Stimulated activated CD4-positive, alpha-beta T cell treated with anti-CD3 and anti-CD28 coated beads, TNF-alpha, amount 100 ng/mL, for 1 hour (primary cell): ENCODE results near the gene GNPTG.

ENCODE experiments used
- DNase-seq, 3 donors: peaks; one replicate each; pipeline ENCODE4 v3.0.0-alpha.2; 2020; ENCODE audit warnings: low read depth in 3 of 3, low spot score in 1 of 3

Gene GNPTG

DNA sequence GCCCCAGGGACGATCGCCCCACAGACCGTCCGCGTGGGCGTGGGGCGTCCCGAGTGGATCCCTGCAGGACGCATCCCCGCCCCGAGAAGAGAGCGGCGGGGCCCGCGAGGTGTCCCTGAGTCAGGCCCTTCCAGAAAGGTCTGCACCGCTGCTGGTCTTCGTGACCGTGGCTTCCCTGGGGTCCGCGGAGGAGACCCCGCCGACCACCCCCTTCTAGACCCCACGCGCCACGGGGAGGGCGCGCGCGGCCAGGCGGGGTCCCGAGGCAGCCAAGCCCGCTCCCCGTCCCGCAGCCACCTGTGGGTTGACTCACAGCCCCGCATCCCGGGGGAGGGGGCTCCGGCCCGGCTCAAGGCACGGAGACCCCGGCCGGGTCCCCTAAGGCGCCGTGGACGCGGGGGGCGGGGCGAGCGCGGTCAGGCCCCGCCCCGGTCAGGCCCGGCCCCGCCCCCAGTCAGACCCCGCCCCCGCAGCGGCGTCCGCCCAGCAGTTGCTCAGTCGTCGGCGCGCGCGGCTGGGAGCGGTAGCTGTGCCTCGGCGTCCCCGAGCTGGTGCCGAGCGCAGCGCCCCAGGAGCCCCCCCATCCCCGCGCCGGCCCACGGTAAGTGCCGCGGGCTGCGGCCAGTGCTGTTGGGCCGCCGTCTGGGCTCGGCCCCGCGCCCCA, 18.4 kb upstream of the GNPTG start, which contains the start of gene BAIAP3:
TSS of gene BAIAP3 (plus strand) at position 497 of the 664 bp plus-strand sequence. CDS start 4,905 bp downstream, outside the sequence.
- DNase-seq = no peak

DNA sequence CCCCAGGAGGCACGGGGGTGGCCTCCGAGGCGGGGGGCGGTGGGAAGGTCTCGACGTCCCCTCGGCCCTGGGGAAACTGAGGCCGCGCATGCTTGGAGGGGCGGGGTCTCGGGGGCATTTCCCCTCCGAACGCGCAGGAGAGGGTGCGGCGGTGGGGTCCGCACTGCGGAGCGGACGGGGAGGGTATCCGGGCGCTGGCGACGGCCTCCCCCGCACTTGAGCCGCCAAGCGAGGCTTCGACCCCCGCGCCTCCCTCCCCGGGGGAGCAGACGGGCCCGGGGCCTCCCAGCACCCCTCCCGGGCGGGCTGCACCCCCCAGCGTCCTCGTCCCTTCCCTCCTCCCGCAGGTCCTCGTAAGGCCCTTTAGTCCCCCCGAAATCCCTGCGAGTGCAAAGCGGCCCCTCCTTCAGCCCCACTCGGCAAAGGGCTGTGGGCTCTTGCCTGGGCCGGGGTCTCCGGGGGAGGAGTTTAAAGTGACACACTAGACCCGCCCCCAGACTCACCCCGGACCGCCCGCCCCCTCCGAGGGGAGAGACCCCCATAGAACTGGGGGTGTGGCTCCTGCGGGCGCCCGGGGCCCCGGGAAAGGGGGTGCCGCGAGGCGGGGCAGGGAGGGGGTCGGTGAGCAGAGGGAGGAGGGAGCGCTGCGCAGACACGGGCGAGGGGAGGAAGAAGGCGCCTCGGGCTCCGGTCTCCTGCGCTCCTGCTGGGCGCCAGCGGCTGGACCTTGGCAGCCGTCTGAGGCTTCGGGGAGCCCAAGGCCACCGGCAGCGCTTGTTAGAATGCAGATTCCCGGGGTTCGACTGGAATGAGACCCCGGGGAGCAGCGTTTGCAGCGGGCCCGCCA, 17.7 kb upstream of the GNPTG start:
- no peak for DNase-seq

DNA sequence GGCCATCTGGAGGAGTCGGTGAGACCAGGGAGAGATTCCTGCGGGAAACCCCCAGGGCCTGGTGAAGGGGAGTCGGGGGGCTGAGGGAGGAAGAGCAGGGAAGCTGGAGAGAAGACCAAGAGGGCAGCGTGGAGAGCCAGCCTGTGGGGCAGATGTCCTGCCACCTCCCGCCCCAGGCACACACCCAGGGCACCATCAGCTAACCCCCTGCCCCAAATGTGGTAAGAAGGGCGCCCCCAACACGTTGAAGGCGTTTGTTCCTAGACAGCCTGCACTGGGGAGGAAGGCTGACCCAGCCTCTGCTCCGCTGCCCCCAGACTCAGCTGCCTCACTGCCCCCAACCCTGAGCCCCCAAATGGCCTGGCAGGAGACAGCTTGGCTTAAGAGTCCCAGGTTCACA, 17.0 kb upstream of the GNPTG start:
- DNase-seq = no peak

DNA sequence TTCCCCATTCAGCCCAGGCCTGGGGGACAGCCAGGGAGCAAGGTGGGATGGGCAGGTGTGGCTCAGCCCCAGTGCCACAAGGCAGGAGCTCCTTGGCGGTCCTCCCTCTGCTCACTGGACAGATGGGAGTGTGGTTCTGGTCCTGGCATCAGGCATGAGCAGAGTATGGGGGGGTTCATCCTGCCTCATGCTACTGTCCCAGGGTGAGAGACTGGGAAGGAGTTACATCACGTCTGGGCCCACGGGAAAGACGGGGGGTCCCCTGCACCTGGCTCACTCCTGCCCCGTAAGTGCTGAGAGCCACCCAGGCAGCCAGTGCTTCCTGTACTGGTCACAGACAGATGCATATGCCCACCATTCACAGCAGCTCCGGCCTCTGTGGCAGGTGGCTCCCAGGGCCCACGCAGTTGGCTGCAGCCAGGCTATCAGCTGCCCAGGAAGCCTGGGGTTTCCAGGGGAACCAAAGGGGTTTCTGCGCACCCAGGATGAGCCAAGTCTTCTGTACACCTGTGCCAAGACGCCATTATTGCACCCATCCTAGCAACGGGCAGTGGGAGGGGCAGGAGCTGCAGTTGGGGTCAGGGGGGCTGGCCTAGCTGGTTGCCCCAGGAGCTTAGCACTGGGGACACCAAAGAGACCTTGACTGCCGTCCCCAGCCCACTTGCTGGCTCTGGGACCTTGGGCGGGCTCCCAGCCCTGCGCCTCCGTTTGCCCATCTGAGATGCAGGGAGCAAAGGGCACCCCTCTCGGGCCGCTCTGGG, 16.3 kb upstream of the GNPTG start:
- no peak for DNase-seq

DNA sequence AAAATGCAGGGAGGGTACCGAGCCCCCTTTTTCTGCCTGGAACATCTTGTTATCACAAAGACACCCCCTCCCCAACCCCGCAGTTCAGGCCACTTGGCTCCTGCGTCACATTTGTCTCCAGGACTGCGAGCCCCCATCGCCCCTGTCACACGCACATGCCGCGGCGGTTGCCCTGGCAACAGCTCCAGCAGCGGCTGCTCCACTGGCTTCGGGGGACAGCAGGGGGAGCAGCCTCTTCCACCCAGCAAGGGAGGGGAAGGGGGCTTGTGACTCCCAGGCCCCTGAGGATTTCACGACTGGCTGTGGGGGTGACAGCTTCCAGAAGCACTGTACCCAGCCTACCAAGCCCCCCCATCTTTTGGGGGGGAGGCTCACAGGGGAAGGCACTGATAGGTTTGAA, 15.7 kb upstream of the GNPTG start:
- DNase-seq = no peak

DNA sequence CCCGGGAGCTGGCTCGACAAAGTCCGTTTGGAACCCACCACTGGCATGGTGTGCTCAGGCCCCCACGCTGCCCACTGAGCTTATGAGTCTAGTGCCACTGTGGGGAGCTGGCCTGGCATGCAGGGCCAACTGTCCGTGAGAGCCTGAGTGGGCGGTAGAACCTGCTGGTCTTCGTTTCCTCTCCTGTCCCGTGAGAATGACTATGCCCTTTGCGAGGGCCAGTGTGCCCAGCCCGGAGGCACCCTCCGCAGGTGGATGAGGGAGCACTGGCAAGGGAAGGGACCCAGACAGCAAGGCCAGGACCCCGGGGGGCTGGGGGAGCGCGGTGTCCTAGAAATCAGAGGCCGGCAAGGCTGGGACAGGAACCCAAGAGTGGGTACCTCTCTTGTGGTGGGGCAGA, 15.1 kb upstream of the GNPTG start:
- DNase-seq = no peak

DNA sequence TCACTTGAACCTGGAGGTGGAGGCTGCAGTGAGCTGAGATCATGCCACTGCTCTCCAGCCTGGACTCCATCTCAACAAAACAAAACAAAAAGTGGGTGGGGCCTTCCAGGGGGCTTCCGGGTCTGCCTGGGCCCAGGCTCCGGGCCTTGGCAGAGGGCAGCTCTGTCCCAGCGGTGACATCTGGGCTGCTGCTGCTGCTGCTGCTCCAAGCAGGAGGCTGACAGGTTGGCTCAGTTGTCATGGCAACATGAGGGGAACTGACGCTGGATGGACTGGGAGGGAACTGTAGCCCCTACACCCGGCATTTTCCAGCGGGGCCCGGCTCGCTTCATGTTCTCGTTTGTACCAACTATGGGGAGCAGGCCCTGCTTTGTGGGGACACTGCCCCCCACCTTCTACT, 14.2 kb upstream of the GNPTG start:
- DNase-seq = no peak

DNA sequence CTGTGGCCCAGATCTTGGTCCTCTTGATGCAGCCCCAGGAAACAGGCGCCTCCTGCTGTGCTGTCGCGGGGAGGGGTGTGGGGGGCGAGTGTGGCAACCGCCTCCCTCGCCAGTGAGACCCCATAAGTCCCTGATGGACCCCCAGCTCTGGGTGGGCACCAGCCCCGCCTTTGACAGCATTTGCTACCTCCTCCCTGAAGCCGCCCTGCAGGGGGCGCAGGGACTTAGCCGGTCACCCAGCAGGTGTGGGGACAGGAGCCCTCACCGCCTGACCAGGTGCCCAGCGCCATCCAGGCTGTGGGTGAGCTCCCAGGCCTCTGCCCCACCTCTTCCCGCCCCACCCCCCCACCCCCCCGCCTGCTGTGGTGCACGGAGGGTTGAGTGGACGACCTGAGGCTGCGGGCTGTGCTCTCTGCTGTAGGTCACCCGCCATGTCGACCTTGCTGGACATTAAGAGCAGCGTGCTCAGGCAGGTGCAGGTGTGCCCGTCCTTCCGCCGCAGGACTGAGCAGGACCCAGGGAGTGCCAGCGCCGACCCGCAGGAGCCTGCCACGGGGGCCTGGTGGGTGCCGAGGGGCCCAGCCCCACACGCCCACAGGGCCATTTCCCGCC, 13.5 kb upstream of the GNPTG start:
- no peak for DNase-seq

DNA sequence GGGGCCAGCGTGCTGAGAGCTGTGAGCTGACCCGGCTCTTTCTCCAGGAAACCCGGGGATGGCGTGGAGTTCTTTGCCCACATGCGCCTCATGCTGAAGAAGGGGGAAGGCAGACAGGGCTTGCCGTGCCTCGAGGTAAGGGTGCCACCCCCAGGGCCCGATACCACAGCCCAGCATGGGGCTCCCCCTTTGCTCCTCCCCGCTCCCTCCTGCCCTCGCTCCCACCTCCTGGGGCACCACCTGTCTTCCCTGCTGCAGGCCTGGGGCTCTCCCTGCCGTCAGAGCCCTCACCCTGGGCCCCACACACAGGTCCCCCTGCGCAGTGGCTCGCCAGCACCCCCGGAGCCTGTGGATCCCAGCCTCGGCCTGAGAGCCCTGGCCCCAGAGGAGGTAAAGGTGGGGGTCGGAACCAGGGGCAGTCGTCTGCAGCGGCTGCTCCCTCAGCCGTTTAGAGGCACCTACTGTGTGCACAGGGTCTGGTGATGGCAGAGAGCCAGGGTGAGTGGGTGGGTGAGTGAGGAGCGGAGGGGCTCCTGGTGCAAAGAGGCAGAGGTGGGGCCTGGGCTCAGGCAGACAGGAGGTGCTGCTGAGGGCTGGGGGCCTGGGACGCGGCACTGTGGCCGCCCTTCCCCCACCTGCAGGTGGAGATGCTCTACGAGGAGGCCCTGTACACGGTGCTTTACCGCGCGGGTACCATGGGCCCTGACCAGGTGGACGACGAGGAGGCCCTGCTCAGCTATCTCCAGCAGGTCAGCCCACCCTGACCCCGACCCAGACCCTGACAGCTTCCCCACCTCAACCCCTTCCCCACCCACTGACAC, 12.7 kb upstream of the GNPTG start:
- no peak for DNase-seq

DNA sequence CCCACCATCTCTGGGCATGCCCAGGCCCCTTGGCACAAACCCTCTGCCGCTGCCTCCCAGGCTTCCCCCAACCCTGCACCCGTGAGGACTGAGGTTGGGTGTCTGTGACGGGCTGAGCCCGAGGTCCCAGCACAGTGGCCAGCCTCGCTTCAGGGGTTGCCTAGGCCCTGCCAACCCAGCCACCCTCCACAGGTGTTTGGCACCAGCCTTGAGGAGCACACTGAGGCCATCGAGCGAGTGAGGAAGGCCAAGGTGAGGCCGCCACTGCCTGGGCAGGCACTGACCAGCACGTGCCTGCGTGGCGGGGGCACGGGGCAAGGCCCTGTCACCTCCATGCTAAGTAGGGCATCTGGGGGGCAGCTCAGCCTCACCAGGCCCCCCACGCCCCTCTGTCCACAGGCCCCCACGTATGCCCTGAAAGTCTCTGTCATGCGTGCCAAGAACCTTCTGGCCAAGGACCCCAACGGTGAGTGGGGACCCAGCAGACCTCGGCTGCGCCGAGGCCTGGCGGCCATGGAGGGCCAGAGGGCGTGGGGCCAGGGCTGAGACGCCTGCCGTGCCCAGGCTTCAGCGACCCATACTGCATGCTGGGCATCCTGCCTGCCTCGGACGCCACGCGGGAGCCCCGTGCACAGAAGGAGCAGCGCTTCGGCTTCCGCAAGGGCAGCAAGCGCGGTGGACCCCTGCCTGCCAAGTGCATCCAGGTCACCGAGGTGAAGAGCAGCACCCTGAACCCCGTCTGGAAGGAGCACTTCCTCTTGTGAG, 10.8 kb upstream of the GNPTG start:
- no peak for DNase-seq

DNA sequence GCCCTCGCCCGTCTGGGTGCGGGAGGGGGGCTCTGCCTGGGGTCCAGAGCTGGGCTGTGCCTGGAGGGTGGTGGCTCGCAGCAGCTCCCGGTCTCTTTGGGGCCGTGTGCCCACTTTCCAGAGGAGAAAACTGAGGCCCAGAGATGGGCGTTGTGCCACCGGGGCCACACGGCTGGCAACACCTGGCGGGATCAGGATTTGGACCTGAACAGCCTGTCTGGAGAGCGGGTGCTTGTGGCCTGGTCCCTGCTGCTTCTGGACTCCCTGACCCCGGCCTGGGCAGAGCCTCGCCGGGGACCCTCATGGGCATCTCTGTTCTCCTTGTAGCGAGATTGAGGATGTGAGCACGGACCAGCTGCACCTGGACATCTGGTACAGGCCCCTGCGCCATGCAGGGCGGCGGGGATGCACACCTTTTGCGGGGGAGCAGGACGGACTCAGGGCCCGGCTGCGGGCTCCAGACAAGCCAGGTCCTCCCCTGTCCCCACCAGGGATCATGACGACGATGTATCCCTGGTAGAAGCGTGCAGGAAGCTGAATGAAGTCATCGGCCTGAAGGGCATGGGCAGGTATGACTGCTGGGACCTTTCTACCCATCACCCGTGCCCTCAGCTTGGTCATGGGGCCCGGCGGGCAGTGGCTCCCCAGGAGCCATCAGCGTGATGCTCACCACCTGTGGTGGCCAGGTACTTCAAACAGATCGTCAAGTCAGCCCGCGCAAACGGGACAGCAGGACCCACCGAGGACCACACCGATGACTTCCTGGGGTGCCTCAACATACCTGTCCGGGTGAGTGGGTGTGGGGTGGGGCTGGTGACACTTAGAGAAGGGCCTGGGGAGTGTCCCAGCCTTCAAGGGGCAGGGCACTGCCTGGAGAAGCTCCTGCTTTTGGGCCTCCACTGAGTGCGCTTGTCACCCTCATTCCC, 10.0 kb upstream of the GNPTG start:
- DNase-seq = no peak

DNA sequence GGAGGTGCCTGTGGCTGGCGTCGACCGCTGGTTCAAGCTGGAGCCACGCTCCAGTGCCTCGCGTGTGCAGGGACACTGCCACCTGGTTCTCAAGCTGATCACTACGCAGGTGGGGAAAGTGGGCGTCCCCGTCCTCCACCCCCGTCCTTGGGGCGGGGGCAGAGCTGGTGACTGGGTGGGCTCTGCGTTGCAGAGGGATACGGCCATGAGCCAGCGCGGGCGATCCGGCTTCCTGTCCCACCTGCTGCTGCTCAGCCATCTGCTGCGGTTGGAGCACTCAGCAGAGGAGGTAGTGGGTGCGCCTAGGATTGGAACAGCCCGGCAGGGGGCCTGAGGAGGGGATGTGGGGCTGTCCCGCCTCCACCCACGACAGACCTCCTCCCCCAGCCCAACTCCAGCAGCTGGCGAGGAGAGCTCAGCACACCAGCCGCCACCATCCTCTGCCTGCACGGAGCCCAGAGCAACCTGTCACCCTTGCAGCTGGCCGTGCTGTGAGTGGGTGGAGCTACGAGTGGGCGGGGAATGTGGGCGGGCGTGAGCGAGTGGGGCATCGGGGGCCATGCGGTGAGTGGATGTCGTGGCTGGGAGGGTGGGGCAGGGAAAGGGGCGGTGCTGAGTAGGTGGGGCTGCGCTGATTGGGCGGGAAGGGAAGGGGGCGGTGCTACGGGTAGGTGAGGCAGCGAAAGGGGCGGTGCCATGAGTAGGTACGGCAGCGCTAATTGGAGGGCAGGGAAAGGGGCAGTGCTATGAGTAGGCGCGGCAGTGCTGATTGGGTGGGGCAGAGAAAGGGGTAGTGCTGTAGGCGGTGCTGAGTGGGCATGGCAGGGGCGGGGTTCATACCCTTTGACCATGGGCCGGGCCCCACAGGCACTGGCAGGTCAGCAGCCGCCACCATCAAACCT, 9.0 kb upstream of the GNPTG start:
- DNase-seq = peak; percentile 82 to 93 (median 87)

DNA sequence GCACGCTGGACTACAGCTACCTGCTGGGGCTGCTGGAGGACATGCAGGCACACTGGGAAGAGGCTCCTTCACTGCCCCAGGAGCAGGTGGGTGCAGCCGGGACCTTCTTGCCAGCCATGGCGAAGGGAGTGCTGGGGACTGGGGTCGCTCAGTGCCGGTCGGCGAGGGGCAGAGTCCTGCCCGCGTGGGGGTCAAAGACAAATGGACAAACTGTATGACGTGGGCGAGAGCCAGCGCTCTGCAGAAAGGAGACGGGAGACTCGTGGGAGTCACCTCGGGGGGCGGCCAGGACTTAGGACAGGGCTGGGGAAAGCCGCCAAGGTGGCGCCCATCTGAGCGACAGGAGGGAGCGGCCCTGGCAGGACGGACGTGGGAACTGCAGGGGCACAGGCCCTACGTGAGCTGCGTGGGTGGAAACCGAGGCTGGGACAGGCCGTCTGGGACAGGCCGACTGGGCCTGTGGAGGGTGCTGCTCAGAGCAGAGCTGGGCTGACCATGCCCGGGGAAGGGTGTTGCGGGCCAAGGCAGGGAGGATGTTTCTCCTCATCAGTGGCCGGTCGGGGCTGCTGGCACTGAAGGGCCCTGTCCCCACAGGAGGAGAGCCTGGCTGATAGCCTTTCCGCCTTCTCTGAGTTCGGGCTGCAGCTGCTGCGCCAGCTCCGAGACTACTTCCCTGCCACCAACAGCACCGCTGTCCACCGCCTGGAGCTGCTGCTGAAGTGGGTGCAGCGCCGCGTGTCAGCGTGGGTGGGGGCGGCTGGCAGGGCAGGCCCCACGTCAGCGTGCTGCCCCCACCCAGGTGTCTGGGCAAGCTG, 8.1 kb upstream of the GNPTG start:
- no peak for DNase-seq

DNA sequence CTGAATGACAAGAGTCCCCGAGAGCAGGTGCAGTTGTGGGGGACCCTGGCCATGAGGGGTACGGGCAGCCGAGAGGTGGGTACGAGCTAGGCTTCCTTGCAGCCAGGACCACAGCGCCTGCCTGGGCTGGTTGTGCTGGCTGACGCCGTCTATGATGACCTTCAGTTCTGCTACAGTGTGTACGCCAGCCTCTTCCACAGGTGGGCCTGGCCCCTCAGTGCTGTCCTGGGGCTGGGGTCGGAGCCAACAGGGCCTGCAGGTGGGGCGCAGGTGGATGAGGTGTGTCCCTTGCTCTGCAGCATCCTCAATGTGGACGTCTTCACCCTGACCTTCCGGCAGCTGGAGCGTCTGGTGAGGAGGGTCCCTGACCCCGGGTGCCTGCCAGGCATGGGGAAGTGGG, 7.2 kb upstream of the GNPTG start:
- DNase-seq = no peak

DNA sequence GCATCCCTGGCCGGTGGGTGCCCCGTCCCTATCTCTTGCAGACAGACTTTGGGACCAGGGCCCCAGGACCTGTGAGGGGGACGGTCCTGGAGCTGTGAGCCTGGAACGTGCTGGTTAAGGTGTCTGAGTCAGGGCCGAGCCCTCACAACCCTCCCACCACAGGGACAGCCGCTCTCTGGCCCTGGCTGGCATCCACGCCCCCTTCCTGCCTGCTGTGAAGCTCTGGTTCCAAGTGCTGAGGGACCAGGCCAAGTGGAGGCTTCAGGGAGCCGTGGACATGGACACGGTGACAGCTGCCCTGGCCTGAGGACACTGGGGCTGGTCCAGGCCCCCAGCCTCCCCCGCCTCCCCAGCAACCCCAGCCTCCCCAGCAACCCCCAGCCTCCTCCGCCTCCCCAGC, 6.6 kb upstream of the GNPTG start:
- no peak for DNase-seq

DNA sequence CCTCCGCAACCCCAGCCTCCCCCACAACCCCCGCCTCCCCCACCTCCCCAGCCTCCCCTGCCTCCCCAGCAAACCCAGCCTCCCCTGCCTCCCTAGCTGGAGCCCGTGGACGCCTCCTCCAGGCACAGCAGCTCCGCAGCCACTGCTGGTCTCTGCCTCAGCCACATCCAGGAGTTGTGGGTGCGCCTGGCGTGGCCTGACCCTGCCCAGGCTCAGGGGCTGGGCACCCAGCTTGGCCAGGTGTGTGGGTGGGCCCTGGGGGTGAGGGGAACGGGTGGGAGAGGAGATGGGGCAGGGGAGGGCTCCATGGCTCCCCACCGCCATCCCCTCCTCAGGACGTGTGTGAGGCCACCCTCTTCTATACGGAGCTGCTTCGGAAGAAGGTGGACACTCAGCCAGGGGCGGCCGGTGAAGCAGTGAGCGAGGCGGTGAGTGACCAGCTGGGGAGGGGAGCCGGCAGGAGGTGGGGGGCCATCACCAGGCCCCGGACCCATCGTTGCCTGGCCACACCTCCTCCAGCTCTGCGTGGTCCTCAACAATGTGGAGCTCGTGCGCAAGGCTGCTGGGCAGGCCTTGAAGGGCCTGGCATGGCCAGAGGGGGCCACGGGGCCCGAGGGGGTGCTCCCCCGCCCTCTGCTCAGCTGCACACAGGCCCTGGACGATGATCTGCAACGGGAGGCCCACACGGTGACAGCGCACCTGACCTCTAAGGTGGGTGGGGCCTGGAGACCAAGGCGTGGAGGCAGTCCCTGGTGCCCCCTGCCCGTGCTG, 5.9 kb upstream of the GNPTG start:
- DNase-seq = no peak
